Measurements from ENCODE around the gene UBAP1. TPM values are rescaled to one million over a fixed set of nuclear protein-coding genes. Genes with fewer than 3 reads are reported as not detected.

The UBAP1 gene
- total RNA-seq, 4 donors from 2014 or later, result 39.2 to 71.3 (median 51.1) TPM

- no peak for TF ChIP-seq CTCF (IDR thresholded peaks at IDR 0.05)
- no peak for ATAC-seq (ENCODE audit: low FRiP score)
- no peak for DNase-seq (ENCODE audit: low spot score)
These were observed 35.7 kb upstream of the UBAP1 start for GRCh38 chr9:34143116-34143515.

GRCh38 chr9:34145165-34145564 is 33.7 kb upstream of the UBAP1 start:
- no peak for ATAC-seq (ENCODE audit: low FRiP score)
- no peak for TF ChIP-seq CTCF (IDR thresholded peaks at IDR 0.05)
- no peak for DNase-seq (ENCODE audit: low spot score)

GRCh38 chr9:34151398-34151797 is 27.4 kb upstream of the UBAP1 start:
- ATAC-seq (ENCODE audit: low FRiP score) (no peak), DNase-seq (ENCODE audit: low spot score) (no peak)
- TF ChIP-seq CTCF (IDR thresholded peaks at IDR 0.05), result no peak

GRCh38 chr9:34154057-34154456 is 24.8 kb upstream of the UBAP1 start:
- ATAC-seq (ENCODE audit: low FRiP score), result no peak
- no peak for TF ChIP-seq CTCF (IDR thresholded peaks at IDR 0.05)
- DNase-seq (ENCODE audit: low spot score), result no peak

- no peak for TF ChIP-seq CTCF (IDR thresholded peaks at IDR 0.05)
- no peak for ATAC-seq (ENCODE audit: low FRiP score)
- DNase-seq (ENCODE audit: low spot score), result no peak
These were observed 21.5 kb upstream of the UBAP1 start for GRCh38 chr9:34157318-34157717.

GRCh38 chr9:34157898-34158297 is 20.9 kb upstream of the UBAP1 start:
- TF ChIP-seq CTCF (IDR thresholded peaks at IDR 0.05), result no peak
- DNase-seq (ENCODE audit: low spot score) (no peak), ATAC-seq (ENCODE audit: low FRiP score) (no peak)

GRCh38 chr9:34158362-34158869 is 20.4 kb upstream of the UBAP1 start:
- no peak for DNase-seq (ENCODE audit: low spot score)
- TF ChIP-seq CTCF (IDR thresholded peaks at IDR 0.05), result no peak
- ATAC-seq (ENCODE audit: low FRiP score), result no peak

Data from omental fat pad (tissue), 4 donors.